Activated CD8-positive, alpha-beta T cell treated with anti-CD3 and anti-CD28 coated beads for 36 hours (primary cell): ENCODE data around the gene OSER1. TPM values are rescaled to one million over a fixed set of nuclear protein-coding genes. Genes with fewer than 3 reads are reported as not detected.

Source experiments
- ATAC-seq: fragments of 200-7000 bp; cut with Tn5 transposase; one replicate; pipeline ENCODE4 v1.10.0; 2021; ENCODE audit warnings: mild to moderate bottlenecking, moderate library complexity
- CTCF ChIA-PET: fragments of 350-600 bp; sonication (Branson Sonifier 250); formaldehyde crosslinking; loops from one replicate; lab custom pipeline; 2021; ENCODE audit warnings: antibody characterized with exemption; lab: Charles Lee
- POLR2A ChIA-PET: fragments of 350-600 bp; sonication (Branson Sonifier 250); formaldehyde crosslinking; loops from one replicate; lab custom pipeline; 2021; ENCODE audit warnings: antibody characterized with exemption; lab: Charles Lee
- DNase-seq: peaks from one replicate; pipeline ENCODE4 v3.0.0-alpha.2; 2020
- H3K27ac Mint-ChIP-seq: one replicate; pipeline ENCODE4 v1.8.0; 2021; ENCODE audit warnings: mild to moderate bottlenecking, mixed read lengths
- H3K27me3 Mint-ChIP-seq: one replicate; pipeline ENCODE4 v1.8.0; 2021; ENCODE audit warnings: mixed read lengths
- H3K36me3 Mint-ChIP-seq: one replicate; pipeline ENCODE4 v1.8.0; 2021; ENCODE audit warnings: low read depth, mixed read lengths
- H3K4me1 Mint-ChIP-seq: one replicate; pipeline ENCODE4 v1.8.0; 2021; ENCODE audit warnings: low read depth, mixed read lengths
- H3K4me3 Mint-ChIP-seq: one replicate; pipeline ENCODE4 v1.8.0; 2021; ENCODE audit warnings: mild to moderate bottlenecking, moderate library complexity, mixed read lengths
- H3K9me3 Mint-ChIP-seq: one replicate; pipeline ENCODE4 v1.8.0; 2021; ENCODE audit warnings: mixed read lengths
- intact Hi-C: fragments of 100-400 bp; cut with micrococcal nuclease; formaldehyde crosslinking; loops from one replicate; pipeline ENCODE4 v1.10.0; 2022
- total RNA-seq, 2 experiments: library from RNA; stranded (reverse); gene quantifications; one replicate each; pipeline ENCODE4 v1.2.3, GENCODE V29; 2021
- TF ChIP-seq, protein P1 (sequence below): fragments of 200-600 bp; IDR thresholded peaks from one replicate; pipeline ENCODE4 v1.8.0; 2022; ENCODE audit warnings: antibody characterized with exemption, mild to moderate bottlenecking

Gene OSER1
- total RNA-seq, 2 experiments from 2014 or later: 20.9 to 23.3 TPM

DNA sequence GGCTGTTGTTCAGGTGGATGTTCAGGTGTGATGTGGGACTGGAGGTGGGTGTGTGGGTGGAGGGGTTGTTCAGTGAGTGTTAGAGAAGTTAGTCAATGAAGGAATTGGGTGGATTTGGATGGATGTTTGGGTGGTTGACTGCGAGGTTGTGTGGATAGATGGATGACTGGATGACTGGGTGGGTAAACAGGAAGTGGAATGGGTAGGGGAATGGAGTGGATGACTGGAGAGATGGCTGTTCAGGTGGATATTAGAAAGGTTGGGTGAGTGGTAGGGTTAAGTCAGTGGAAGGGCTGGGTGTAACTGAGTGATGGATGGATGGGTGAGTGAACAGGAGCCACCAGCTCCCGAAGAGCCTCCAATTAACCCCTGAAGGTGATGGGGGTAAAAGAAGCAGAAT is 51.4 kb downstream of the OSER1 start:
- Mint-ChIP-seq H3K4me1 (no peaks in the 10 kb centered on the region), H3K27ac (no peak overlapping the region), H3K36me3 (no peaks in the 10 kb centered on the region), H3K4me3 (no peak overlapping the region), H3K9me3 (no peaks in the 10 kb centered on the region), H3K27me3 (peaks cover 21% of the 10 kb centered on the region)
- ChIA-PET CTCF (no interaction called here), POLR2A (no interaction called here)
- DNase-seq (no peak), ATAC-seq (no peak)
- intact Hi-C loops: no loop called here
- TF ChIP-seq, protein P1, sequence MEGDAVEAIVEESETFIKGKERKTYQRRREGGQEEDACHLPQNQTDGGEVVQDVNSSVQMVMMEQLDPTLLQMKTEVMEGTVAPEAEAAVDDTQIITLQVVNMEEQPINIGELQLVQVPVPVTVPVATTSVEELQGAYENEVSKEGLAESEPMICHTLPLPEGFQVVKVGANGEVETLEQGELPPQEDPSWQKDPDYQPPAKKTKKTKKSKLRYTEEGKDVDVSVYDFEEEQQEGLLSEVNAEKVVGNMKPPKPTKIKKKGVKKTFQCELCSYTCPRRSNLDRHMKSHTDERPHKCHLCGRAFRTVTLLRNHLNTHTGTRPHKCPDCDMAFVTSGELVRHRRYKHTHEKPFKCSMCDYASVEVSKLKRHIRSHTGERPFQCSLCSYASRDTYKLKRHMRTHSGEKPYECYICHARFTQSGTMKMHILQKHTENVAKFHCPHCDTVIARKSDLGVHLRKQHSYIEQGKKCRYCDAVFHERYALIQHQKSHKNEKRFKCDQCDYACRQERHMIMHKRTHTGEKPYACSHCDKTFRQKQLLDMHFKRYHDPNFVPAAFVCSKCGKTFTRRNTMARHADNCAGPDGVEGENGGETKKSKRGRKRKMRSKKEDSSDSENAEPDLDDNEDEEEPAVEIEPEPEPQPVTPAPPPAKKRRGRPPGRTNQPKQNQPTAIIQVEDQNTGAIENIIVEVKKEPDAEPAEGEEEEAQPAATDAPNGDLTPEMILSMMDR: no peak

DNA sequence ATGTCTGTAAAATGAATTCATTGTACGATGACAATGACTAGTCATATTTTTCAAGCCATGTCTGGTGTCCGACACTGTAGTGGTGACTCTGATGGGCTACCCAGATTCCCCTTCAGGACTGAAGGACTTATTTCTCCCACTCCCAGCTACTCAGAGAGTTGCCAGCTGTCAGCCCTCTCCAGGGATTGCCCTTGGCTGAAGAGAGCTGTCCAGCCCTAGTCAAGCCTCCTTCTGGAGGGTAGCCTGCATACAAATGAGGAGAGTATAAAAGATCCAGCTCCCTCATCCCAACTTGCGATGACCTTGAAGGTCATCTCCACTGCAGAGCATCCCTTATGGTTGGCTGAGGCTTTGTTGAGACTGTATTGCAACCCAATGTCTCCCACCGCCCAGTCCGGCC is 53.5 kb downstream of the OSER1 start:
- DNase-seq: no peak
- Mint-ChIP-seq H3K36me3 (no peaks in the 10 kb centered on the region), H3K9me3 (no peaks in the 10 kb centered on the region), H3K4me3 (no peak overlapping the region), H3K4me1 (peaks cover 12% of the 10 kb centered on the region), H3K27me3 (peaks cover 12% of the 10 kb centered on the region), H3K27ac (no peak overlapping the region)
- POLR2A ChIA-PET: no interaction called here
- CTCF ChIA-PET: interaction anchor here (1.1 to 1.2 kb wide), 2 partner anchors 33 to 40 kb away, joined by 3 read pairs; no protein-coding TSS in a partner anchor
- TF ChIP-seq, protein P1: no peak
- ATAC-seq: no peak
- intact Hi-C loops: no loop called here

- POLR2A ChIA-PET: interaction anchor here (0.8 kb wide), 1 partner anchor 367 kb away, joined by 3 read pairs; the partner anchor contains the start of gene SERINC3
- ATAC-seq (no peak), DNase-seq (no peak)
- TF ChIP-seq, protein P1: no peak
- Mint-ChIP-seq H3K36me3 (no peaks in the 10 kb centered on the region), H3K4me3 (no peak overlapping the region), H3K4me1 (peaks cover 12% of the 10 kb centered on the region), H3K27me3 (peaks cover 5% of the 10 kb centered on the region), H3K9me3 (no peaks in the 10 kb centered on the region), H3K27ac (no peak overlapping the region)
- CTCF ChIA-PET: interaction anchor here (0.7 to 3.1 kb wide), 4 partner anchors 30 to 62 kb away, joined by 4 to 20 read pairs (median 7); no protein-coding TSS in a partner anchor
- intact Hi-C loops: no loop called here
Observed at GRCh38 chr20:44154521-44155001, 56.0 kb downstream of the OSER1 start.

GRCh38 chr20:44153636-44154043 is 56.9 kb downstream of the OSER1 start:
- intact Hi-C loops: no loop called here
- Mint-ChIP-seq H3K27me3 (peaks cover 3% of the 10 kb centered on the region), H3K9me3 (no peaks in the 10 kb centered on the region), H3K4me3 (no peak overlapping the region), H3K4me1 (peaks cover 12% of the 10 kb centered on the region), H3K36me3 (no peaks in the 10 kb centered on the region), H3K27ac (peak overlapping the region; percentile 35)
- CTCF ChIA-PET: interaction anchor here (1.5 to 3.1 kb wide), 3 partner anchors 36 to 63 kb away, joined by 8 to 20 read pairs (median 12); no protein-coding TSS in a partner anchor
- POLR2A ChIA-PET: no interaction called here
- TF ChIP-seq, protein P1: no peak
- DNase-seq: peak; percentile 8
- ATAC-seq: peak; percentile 64

DNA sequence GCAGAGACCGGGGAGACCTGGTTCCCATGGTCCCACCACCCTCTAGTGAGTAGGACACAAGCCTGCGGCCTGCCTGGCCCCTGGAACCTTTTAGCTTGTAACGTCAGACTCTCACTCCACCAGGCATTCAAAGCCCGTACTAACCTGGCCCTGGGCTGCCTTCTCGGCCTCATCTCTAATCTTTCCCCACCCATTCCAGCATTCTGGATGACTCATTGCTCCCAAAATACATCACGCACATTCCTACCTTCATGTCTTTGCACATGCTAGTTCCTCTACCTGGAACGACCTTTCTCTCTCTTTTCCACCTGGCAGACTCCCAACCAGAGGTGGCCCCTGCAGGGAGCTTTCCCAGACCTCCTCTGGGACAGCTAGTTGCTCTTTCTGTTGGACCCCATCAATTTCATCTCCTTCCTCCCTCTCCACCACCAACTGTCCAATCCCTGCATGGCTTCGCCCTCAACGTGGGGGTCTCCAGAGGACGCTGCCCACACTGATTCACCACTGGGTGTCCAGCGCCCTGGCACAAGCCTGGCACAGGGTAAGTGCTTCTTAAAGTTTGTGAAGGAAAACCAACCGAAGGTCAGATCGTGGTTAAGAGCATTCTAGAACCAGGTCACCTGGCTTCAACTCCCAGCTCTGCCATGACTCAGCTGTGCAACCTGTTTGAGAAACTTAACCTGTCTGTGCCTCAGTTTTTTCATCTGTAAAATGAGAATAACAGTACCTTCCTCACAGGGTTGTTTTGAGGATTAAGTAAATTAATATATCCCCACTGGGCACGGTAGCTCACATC is 58.8 kb downstream of the OSER1 start:
- ATAC-seq: no peak
- Mint-ChIP-seq H3K27me3 (no peaks in the 10 kb centered on the region), H3K4me3 (no peak overlapping the region), H3K36me3 (no peaks in the 10 kb centered on the region), H3K9me3 (no peaks in the 10 kb centered on the region), H3K27ac (no peak overlapping the region), H3K4me1 (peaks cover 12% of the 10 kb centered on the region)
- ChIA-PET POLR2A (no interaction called here), CTCF (interaction anchor here (2.4 kb wide), 1 partner anchor 38 kb away, joined by 12 read pairs; no protein-coding TSS in a partner anchor)
- DNase-seq: no peak
- TF ChIP-seq, protein P1: no peak
- intact Hi-C loops: no loop called here
